GM12875 (cell line): ENCODE data around the gene MRPL40.

Experiments used
- H3K4me3 ChIP-seq: one replicate; pipeline ENCODE4 v1.5.1; 2011; ENCODE audit warnings: low read depth, low read length, control low read depth
- CTCF ChIP-seq: IDR thresholded peaks from 2 replicates; pipeline ENCODE4 v1.5.1; 2011; ENCODE audit warnings: low read depth, mild to moderate bottlenecking, control low read depth, inconsistent platforms, low read length, moderate library complexity, borderline replicate concordance; ENCODE audit not compliant: insufficient read depth

Gene MRPL40

GRCh38 chr22:19400881-19401280, 31.5 kb upstream of the MRPL40 start:
- no peak for TF ChIP-seq CTCF
- H3K4me3 ChIP-seq = no peak overlapping the region

DNA sequence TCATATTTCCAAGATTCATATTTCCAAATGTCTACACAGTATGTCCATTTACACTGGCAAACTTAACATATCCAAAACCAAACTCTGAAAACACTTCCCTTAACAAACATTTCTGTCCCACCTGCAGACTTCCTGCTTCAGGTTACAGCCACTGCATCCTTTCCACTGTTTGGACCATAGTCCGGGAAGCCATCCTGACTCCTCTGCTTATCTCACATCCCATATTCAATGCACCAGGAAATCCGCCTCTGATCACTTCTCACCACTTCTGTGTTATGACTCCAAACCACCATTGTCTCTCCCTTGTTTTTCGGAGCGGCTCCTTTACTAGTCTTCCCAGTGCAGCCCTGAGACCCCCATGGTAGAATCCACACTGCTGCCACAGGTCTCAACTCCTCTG, 30.9 kb upstream of the MRPL40 start:
- no peak for TF ChIP-seq CTCF

GRCh38 chr22:19402642-19403191, 29.6 kb upstream of the MRPL40 start:
- no peak for TF ChIP-seq CTCF
- H3K4me3 ChIP-seq = no peak overlapping the region

More for the DNA sequence above, 30.9 kb upstream of the MRPL40 start:
- H3K4me3 ChIP-seq = no peak overlapping the region

DNA sequence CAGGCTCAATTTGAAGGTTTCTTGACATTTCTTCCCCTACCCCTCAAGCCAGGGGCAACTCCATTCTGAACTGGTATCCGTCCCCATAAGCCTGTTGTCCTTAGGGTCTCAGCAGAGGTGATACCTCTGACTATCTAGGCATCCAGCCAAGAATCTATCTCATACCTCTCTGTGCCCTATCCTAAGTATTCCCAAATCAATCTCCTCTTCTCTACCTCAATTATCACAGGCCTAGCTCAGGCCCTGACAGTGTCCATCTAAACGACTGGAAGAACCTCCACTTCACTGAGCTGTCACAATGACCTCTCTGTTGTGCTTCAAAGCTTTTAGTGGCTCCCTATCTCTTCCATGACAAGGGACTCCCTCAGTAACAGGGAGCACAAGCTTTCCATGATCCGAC, 27.7 kb upstream of the MRPL40 start:
- no peak for TF ChIP-seq CTCF
- no peak overlapping the region for H3K4me3 ChIP-seq

- H3K4me3 ChIP-seq = no peak overlapping the region
- TF ChIP-seq CTCF = no peak
Measured at GRCh38 chr22:19405133-19405532, 27.2 kb upstream of the MRPL40 start.

GRCh38 chr22:19405652-19406051, 26.7 kb upstream of the MRPL40 start:
- TF ChIP-seq CTCF = no peak
- H3K4me3 ChIP-seq = no peak overlapping the region

DNA sequence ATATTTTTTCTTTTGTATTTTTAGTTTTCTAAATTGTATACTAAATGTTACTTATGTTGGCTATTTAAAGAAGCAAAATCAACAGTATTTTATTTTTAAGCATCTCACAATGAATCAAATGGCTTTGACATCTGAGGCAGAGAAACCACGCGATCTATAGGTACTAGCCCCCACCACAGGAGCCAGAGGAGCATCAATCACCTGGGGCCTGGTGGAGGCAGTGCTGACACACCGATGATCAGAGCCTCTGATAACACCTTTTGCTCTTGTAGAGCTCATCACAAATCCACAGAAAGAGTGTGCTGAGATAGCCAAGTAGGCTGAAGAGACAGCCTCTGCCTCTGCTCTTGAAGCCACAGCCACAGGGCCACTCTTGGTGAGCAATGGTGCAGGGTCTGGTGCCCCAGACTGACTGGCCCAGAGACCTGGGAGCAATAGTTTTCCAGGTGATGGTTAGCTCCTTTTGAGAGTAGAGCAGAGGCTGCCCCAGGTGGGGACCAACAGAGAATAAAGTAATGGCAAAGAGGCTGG, 26.0 kb upstream of the MRPL40 start:
- H3K4me3 ChIP-seq = no peak overlapping the region
- no peak for TF ChIP-seq CTCF
